ENCODE data around the gene HOXB5.

HOXB5 gene

DNA sequence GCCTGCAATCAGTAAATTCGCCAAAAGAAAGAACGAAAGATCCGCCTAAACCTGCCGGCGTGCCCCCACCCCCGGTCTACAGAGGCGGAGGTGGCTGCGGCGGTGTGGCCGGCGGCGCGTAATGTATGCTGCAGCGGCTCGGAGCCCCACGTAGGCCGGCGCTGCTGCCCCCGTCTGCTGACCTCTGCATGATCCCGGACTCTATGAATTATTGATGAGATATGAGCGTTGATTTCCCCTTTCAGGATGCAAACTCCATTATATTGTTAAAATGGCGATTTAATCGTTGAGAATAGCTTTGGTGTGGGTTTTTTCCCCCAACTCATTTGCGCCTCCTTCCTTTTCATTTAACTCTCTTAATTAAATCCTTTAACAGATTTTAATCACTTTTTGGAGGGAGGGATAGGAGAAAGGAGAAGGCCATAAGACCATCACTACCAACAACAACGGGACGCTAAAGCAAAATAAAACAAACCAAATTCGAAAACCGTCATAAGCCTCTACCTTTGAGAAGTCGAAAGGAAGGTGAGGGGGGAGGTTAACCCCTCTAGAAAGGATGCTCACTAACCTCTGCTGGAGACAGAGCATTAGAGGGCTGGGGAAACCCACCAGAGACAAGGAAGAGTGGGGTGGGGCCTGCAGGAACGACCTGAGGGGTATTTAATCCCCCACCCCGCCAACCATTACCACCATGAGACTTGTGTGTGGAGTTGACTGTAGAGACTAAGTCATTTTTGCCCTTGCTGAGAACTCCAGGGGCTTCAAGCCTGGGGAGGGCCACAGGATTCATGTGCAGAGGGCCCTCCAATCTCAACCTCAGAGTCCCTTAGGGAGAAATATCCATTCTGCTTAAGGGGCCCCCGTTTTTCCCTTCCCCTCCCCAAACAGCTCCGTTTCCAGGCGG lies 7.0 kb downstream of the HOXB5 start:
- Histone ChIP-seq H3K4me3 (ENCODE audit: low read length) (peak overlapping the region; percentile 28), H3K4me1 (ENCODE audit: control insufficient read depth, insufficient read depth, low read length) (peaks cover 16% of the 10 kb centered on the region), H3K27me3 (ENCODE audit: control insufficient read depth, insufficient read depth, low read length) (peaks cover 99% of the 10 kb centered on the region), H3K9ac (ENCODE audit: low read length) (peak overlapping the region; percentile 69), H3K9me3 (ENCODE audit: control insufficient read depth, low read length) (no peaks in the 10 kb centered on the region), H3K36me3 (ENCODE audit: control insufficient read depth, insufficient read depth, low read length) (no peaks in the 10 kb centered on the region)

DNA sequence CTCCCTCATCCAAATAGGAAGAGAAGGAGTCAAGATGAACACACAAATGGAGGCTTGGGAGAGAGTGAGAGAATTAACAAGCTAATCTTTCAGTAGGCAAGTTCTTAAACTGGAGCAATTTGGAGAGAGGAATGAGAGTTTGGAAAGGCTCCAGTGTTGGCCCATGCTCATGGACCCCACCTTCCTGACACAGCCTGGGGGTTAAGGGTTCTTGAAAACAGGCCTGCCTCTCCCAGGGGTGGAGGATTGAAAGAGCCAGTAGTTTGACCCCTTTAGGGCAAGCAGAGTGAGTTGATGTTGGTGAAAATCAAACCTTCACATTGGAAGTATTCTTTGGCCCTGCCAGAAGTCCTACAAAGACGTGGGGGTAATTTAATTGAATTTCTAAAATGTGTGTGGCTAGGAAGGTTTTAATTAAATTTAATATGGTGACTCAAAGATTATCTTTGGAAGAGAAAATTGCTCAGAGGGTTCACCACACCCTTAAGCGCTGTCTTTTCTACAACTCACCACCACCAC lies 9.3 kb downstream of the HOXB5 start:
- H3K9me3 ChIP-seq (ENCODE audit: control insufficient read depth, low read length) = no peaks in the 10 kb centered on the region
- peaks cover 16% of the 10 kb centered on the region for H3K4me1 ChIP-seq (ENCODE audit: control insufficient read depth, insufficient read depth, low read length)
- no peaks in the 10 kb centered on the region for H3K36me3 ChIP-seq (ENCODE audit: control insufficient read depth, insufficient read depth, low read length)
- H3K27me3 ChIP-seq (ENCODE audit: control insufficient read depth, insufficient read depth, low read length) = peaks cover 97% of the 10 kb centered on the region
- H3K9ac ChIP-seq (ENCODE audit: low read length) = no peak overlapping the region
- no peak overlapping the region for H3K4me3 ChIP-seq (ENCODE audit: low read length)

DNA sequence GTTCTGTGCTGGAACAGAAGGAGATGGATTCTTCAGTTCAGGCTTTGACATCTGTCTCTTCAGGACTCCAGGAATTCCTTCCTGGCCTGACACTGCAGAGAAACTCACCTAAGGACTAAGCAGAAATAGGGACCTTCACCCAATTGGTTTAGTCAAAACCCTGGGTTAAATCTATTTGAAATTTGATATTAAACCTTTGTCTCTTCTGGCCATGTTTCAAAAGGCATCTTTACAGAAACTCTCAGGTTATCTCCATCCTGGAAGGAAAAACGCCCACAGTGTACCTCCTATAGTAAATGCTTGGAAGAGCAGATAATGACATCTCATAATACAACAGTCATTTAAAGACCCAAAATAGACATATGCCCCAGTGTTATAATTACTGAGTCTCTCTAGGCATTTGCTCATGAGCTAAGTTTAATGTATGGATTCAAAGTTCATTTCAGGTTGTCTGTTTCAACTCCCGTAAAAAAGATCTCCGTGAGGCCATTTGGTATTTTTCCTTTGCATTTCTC lies 9.8 kb downstream of the HOXB5 start:
- Histone ChIP-seq H3K9me3 (ENCODE audit: control insufficient read depth, low read length) (no peaks in the 10 kb centered on the region), H3K9ac (ENCODE audit: low read length) (no peak overlapping the region), H3K36me3 (ENCODE audit: control insufficient read depth, insufficient read depth, low read length) (no peaks in the 10 kb centered on the region), H3K4me1 (ENCODE audit: control insufficient read depth, insufficient read depth, low read length) (peaks cover 16% of the 10 kb centered on the region), H3K4me3 (ENCODE audit: low read length) (no peak overlapping the region), H3K27me3 (ENCODE audit: control insufficient read depth, insufficient read depth, low read length) (peaks cover 97% of the 10 kb centered on the region)

DNA sequence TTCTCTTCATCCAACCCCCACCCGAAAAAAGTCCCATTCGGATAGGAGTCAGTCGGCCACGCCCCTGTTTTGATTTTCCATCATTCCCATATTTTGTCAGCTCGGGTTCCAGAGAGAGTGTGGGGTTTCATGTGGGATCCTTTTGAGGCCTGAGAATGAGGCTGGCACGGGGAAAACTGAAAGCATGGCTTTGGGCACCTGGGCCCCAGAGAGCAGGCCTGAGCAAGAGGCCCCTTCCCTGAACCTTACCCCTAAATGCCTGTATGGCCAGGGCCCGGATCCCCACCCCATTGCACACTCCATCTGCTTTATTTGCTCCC lies 10.9 kb downstream of the HOXB5 start:
- H3K9ac ChIP-seq (ENCODE audit: low read length) = no peak overlapping the region
- H3K4me1 ChIP-seq (ENCODE audit: control insufficient read depth, insufficient read depth, low read length) = peaks cover 16% of the 10 kb centered on the region
- H3K36me3 ChIP-seq (ENCODE audit: control insufficient read depth, insufficient read depth, low read length) = no peaks in the 10 kb centered on the region
- no peaks in the 10 kb centered on the region for H3K9me3 ChIP-seq (ENCODE audit: control insufficient read depth, low read length)
- no peak overlapping the region for H3K4me3 ChIP-seq (ENCODE audit: low read length)
- H3K27me3 ChIP-seq (ENCODE audit: control insufficient read depth, insufficient read depth, low read length) = peaks cover 91% of the 10 kb centered on the region

DNA sequence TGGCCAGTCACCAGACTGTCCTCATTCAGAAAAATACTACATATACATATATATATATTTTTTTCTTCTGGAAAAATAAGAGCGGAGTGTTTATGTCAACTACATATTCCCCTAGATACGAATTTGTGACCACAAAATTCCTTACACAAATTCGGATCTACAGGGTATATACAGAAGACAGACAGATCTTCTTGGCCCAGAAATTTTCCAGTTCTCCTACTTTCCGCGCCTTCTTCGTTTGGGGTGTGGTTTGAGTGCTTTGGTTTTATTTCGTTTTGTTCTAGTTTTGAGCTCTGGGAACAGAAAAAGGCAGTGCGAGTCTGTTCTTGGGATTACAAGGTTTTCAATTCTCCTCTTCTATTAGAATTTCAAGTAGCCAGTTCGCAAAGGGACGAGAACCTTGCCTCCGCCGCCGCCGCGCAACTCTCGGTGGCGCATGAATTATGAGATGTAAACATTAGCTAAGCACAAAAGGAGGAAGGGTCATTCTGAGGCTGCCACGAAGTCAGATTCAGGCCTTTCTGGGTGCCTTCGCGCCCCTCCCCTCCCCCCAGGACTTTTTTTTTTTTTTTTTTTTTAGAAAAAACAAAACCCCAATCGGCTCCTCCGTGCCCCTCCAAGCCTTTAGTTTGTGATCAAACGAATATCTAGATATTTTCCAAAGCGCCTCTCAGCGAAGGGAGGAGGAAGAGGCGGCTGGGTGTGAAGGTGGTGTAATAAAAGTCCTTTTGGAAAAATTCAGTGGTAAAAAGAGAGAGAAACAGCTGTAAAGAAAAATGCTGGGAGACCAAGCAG lies 13.6 kb downstream of the HOXB5 start:
- H3K9ac ChIP-seq (ENCODE audit: low read length) = peak overlapping the region; percentile 64
- H3K4me1 ChIP-seq (ENCODE audit: control insufficient read depth, insufficient read depth, low read length) = peaks cover 12% of the 10 kb centered on the region
- no peak overlapping the region for H3K4me3 ChIP-seq (ENCODE audit: low read length)

DNA sequence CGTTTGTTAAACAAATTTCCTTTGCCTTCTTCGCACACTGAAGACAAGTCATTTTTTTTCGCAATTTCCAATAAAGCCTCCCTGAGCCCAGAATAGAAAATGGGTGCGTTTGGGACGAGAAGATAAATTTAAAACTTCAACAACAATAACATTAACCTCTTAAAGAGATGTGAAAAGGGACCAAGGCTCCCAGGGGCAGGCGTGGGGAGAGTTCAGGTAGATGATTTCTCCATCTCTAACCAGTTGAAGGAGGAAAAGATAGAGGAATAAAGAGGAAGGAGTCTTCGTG lies 14.2 kb downstream of the HOXB5 start:
- no peaks in the 10 kb centered on the region for H3K9me3 ChIP-seq (ENCODE audit: control insufficient read depth, low read length)
- no peaks in the 10 kb centered on the region for H3K36me3 ChIP-seq (ENCODE audit: control insufficient read depth, insufficient read depth, low read length)
- no peak overlapping the region for H3K4me3 ChIP-seq (ENCODE audit: low read length)
- peaks cover 12% of the 10 kb centered on the region for H3K4me1 ChIP-seq (ENCODE audit: control insufficient read depth, insufficient read depth, low read length)
- H3K9ac ChIP-seq (ENCODE audit: low read length) = no peak overlapping the region
- H3K27me3 ChIP-seq (ENCODE audit: control insufficient read depth, insufficient read depth, low read length) = peaks cover 89% of the 10 kb centered on the region

More for the DNA sequence above, 13.6 kb downstream of the HOXB5 start:
- H3K9me3 ChIP-seq (ENCODE audit: control insufficient read depth, low read length) = no peaks in the 10 kb centered on the region
- no peaks in the 10 kb centered on the region for H3K36me3 ChIP-seq (ENCODE audit: control insufficient read depth, insufficient read depth, low read length)
- H3K27me3 ChIP-seq (ENCODE audit: control insufficient read depth, insufficient read depth, low read length) = peaks cover 89% of the 10 kb centered on the region

DNA sequence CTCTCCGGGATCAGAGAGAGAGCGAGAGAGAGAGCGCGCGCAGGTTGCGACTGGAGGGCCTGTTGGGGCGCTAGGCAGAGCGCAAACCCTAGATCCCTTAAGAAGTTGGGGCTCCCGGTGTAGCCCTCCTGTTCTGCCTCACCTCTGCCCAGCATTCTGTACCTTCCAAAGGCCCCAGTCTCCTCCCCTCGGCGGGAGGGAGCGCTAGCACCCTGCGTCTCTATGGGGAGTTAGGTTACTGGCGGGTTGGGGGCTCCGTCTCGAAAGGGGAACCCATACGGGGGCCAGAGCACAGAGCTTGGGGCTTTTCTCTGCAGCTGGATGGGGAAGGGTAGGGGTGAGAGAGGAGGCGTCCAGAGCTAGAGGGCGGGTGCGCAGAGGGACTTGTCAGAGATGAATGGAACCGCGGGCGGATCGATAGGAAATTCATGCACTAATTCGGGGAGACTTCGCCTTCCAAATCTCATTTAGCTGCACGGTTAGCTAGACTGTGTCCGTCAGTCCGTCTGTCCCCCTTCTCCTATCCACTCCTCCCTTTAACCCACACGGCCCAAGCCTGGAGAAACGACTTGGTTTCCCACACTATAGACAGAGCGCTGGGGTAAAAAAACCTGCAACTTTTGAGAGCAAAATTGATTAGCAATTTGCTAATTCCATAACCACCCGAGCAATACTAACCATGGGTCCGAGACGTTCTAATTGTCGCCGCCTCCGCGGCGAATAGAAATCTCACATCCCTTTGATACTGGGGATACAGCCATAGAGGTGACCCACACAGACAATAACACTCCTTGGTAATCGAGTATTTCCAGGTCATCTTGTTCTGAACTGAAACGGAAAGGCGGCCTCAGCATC lies 14.7 kb downstream of the HOXB5 start:
- H3K9ac ChIP-seq (ENCODE audit: low read length) = peak overlapping the region; percentile 62

DNA sequence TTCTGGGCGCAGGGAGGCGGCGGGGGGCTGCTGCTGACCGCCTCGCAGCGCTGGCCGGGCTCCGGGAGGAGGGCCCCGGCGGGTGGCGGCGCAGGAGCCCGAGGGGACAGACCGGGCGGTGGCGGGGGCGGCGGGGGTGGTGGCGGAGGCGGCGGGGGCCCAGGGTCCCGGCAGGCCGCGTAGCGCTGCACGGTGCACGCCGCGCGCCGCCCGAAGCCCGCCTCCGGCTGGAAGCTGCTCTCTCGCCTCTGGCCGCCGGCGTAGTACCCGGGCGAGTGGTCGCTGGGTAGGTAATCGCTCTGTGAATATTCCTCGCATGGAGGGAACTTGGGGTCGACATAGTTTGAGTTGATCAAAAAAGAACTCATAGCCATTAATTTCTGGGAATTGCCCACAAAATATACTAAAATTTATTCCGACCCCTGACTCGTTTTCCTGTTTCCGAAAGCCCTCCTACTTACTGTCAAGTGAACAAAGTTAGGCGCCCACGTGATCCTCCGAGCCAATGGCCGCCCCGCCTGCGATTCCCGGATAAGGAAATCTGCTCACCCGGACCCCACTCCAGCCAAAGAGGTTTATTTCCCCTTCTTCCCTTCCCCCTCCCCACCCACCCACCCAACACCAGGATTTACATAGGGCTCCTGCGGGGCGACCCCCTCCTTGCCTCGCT lies 15.5 kb downstream of the HOXB5 start, which contains the start of gene HOXB4:
TSS of gene HOXB4 (minus strand) at position 405 of the 670 bp plus-strand sequence. CDS start at position 374, 31 bp downstream.
- H3K9ac ChIP-seq (ENCODE audit: low read length) = peak within 1 kb of the TSS; percentile 62
- peaks cover 8% of the 10 kb centered on the region for H3K4me1 ChIP-seq (ENCODE audit: control insufficient read depth, insufficient read depth, low read length)
- peak within 1 kb of the TSS; percentile 4 for H3K4me3 ChIP-seq (ENCODE audit: low read length)
- H3K36me3 ChIP-seq (ENCODE audit: control insufficient read depth, insufficient read depth, low read length) = no peaks in the 10 kb centered on the region
- peaks cover 89% of the 10 kb centered on the region for H3K27me3 ChIP-seq (ENCODE audit: control insufficient read depth, insufficient read depth, low read length)
- H3K9me3 ChIP-seq (ENCODE audit: control insufficient read depth, low read length) = no peaks in the 10 kb centered on the region

More for the DNA sequence above, 14.7 kb downstream of the HOXB5 start:
- Histone ChIP-seq H3K4me3 (ENCODE audit: low read length) (peak overlapping the region; percentile 4), H3K9me3 (ENCODE audit: control insufficient read depth, low read length) (no peaks in the 10 kb centered on the region), H3K4me1 (ENCODE audit: control insufficient read depth, insufficient read depth, low read length) (peaks cover 8% of the 10 kb centered on the region), H3K27me3 (ENCODE audit: control insufficient read depth, insufficient read depth, low read length) (peaks cover 89% of the 10 kb centered on the region), H3K36me3 (ENCODE audit: control insufficient read depth, insufficient read depth, low read length) (no peaks in the 10 kb centered on the region)

DNA sequence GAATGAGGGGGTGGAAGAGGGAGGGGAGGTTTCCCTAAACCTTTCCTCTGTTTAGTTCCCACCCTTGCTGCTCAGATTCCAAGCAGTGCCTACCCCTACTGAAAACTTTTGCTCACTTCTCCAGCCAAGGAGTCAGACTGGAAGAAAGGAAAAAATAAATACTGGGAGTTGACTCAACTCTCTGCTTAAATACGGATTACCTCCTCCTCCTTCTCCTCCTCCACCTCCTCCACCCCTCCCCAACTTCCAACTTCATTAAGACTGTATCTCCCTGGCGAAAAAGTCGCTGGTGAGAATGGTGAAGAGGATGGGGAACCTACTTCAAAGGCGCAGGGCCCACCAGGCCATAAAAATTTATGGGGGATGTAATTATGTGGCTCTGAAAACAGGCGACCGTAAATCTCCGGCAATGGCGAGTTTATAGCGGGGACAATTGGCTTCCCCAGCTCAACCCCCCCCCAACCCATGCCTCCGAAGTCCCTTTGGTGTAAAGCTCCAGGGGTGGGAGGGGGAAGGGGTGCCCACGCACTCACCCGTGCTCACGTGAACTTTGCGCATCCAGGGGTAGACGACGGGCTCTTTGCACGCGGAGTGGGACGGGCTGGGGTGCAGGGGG lies 16.1 kb downstream of the HOXB5 start:
- no peak overlapping the region for H3K4me3 ChIP-seq (ENCODE audit: low read length)
- H3K9ac ChIP-seq (ENCODE audit: low read length) = peak overlapping the region; percentile 2
- H3K9me3 ChIP-seq (ENCODE audit: control insufficient read depth, low read length) = no peaks in the 10 kb centered on the region
- peaks cover 8% of the 10 kb centered on the region for H3K4me1 ChIP-seq (ENCODE audit: control insufficient read depth, insufficient read depth, low read length)
- H3K36me3 ChIP-seq (ENCODE audit: control insufficient read depth, insufficient read depth, low read length) = no peaks in the 10 kb centered on the region
- H3K27me3 ChIP-seq (ENCODE audit: control insufficient read depth, insufficient read depth, low read length) = peaks cover 89% of the 10 kb centered on the region

DNA sequence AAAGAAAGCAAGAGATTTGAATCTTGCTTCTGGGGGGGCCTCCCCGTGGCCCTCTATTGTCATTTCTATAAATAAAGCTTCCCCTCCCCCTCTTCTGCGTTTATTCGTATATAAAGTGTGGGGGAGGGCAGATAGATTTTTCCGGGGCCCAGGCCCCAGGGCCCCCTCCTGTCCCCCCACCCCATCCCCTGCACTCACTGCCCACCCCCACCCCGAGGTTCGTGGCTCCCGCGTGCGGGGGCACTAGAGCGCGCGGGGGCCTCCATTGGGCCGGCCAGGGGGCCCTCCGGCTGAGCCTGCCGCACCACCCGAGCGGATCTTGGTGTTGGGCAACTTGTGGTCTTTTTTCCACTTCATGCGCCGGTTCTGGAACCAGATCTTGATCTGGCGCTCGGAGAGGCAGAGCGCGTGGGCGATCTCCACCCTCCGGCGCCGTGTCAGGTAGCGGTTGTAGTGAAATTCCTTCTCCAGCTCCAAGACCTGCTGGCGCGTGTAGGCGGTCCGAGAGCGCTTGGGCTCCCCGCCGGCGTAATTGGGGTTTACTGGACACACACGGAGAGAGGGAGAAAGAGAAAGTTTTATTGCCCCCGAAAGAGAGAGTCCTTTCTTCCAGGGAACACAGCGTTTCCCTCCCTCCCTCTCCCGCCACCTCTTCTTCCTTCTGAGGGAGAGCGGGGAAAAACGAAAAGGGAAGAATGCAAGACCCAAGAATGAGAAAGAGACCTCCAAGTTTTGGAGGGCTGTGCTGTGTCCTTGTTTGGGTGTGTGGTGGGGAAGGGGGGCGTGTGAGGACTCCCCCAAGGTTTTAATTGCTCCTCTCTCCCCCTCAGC lies 16.9 kb downstream of the HOXB5 start:
- Histone ChIP-seq H3K36me3 (ENCODE audit: control insufficient read depth, insufficient read depth, low read length) (no peaks in the 10 kb centered on the region), H3K4me1 (ENCODE audit: control insufficient read depth, insufficient read depth, low read length) (peaks cover 8% of the 10 kb centered on the region), H3K4me3 (ENCODE audit: low read length) (no peak overlapping the region), H3K27me3 (ENCODE audit: control insufficient read depth, insufficient read depth, low read length) (peaks cover 89% of the 10 kb centered on the region), H3K9me3 (ENCODE audit: control insufficient read depth, low read length) (no peaks in the 10 kb centered on the region), H3K9ac (ENCODE audit: low read length) (peak overlapping the region; percentile 2)

Data from mucosa of stomach (tissue), 1 donor.